GM12864 (cell line): ENCODE measurements around the gene HSPA2.
A peak's percentile ranks its signal among the peaks of the same experiment; 100 is the strongest.

Experiments
- DNase-seq: peaks from one replicate; pipeline ENCODE4 v3.0.0-alpha.2; 2011; ENCODE audit warnings: low read depth
- H3K4me3 ChIP-seq: 2 replicates; pipeline ENCODE4 v1.5.1; 2011; ENCODE audit warnings: mild to moderate bottlenecking, low read depth, low read length, control low read depth
- TF ChIP-seq, protein P1 (sequence below): IDR thresholded peaks from 2 replicates; pipeline ENCODE4 v1.5.1; 2011; ENCODE audit warnings: low read depth, mild to moderate bottlenecking, moderate library complexity, low read length, control low read depth, inconsistent platforms; ENCODE audit errors: missing control alignments

Gene HSPA2

DNA sequence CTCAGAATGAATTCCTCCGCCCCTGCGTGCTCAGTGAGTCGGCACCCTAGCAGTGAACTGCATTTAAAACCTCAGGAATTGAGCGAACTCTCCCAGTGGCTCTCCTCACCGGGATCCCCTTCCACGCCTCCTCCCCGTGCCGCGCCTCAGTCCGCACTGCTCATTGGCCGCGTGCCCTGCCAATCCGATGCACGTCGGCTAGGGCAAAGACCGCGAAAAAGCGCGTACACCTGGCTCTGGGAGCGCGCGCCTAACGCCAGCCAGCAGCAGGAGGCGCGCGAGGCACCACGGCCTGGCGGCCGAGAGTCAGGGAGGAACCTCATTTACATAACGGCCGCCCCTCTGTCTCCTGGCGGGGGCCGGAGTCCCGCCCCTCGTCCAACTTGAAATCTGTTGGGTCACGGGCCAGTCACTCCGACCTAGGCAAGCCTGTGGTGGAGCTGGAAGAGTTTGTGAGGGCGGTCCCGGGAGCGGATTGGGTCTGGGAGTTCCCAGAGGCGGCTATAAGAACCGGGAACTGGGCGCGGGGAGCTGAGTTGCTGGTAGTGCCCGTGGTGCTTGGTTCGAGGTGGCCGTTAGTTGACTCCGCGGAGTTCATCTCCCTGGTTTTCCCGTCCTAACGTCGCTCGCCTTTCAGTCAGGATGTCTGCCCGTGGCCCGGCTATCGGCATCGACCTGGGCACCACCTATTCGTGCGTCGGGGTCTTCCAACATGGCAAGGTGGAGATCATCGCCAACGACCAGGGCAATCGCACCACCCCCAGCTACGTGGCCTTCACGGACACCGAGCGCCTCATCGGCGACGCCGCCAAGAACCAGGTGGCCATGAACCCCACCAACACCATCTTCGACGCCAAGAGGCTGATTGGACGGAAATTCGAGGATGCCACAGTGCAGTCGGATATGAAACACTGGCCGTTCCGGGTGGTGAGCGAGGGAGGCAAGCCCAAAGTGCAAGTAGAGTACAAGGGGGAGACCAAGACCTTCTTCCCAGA, at the start of gene HSPA2:
Gene HSPA2 (plus strand): TSS at position 534 of the 995 bp plus-strand sequence. CDS start 109 bp downstream, at position 643.
- DNase-seq: peak; percentile 91
- H3K4me3 ChIP-seq: peak within 1 kb of the TSS; percentile 81
- TF ChIP-seq, protein P1, sequence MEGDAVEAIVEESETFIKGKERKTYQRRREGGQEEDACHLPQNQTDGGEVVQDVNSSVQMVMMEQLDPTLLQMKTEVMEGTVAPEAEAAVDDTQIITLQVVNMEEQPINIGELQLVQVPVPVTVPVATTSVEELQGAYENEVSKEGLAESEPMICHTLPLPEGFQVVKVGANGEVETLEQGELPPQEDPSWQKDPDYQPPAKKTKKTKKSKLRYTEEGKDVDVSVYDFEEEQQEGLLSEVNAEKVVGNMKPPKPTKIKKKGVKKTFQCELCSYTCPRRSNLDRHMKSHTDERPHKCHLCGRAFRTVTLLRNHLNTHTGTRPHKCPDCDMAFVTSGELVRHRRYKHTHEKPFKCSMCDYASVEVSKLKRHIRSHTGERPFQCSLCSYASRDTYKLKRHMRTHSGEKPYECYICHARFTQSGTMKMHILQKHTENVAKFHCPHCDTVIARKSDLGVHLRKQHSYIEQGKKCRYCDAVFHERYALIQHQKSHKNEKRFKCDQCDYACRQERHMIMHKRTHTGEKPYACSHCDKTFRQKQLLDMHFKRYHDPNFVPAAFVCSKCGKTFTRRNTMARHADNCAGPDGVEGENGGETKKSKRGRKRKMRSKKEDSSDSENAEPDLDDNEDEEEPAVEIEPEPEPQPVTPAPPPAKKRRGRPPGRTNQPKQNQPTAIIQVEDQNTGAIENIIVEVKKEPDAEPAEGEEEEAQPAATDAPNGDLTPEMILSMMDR: peak; percentile 60

DNA sequence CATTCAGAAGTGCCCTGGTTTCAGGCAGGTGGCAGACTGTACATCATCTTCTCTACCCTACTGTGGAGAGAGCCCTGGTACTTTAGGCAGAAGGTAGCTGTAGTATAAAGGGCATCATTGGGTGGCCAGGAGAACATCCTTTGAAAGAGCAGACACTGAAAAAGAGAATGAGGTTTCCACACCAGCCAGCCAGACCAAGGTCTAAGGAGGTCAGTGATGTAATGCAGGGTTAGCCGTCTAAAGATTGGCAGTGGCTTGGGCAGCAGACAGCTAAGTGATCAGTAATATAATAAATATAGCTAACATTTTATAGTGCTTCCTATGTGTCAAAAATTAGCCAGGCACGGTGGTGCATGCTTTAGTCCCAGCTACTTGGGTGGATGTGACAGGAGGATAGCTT, 48.9 kb upstream of the HSPA2 start:
- no peak overlapping the region for H3K4me3 ChIP-seq
- DNase-seq: no peak
- TF ChIP-seq, protein P1: no peak

DNA sequence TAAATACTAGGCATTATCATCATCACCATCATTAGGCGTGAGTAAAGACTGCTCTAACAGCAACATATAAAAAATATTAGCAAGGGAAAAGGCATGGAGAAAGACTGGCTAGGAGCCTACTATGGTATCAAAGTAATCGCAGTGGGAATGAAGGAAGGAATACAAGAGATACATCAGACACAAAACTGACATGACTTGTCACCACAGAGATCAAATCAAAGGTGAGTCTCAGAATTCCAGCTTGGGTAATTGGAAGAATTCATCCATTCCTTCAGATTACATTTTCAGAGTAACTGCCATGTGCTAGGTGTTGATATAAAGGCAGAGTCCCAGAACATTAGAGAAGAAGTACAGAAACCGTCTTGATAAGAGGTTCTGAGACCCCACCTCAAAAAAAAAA, 47.1 kb upstream of the HSPA2 start:
- TF ChIP-seq, protein P1: no peak
- no peak for DNase-seq
- H3K4me3 ChIP-seq: no peak overlapping the region

DNA sequence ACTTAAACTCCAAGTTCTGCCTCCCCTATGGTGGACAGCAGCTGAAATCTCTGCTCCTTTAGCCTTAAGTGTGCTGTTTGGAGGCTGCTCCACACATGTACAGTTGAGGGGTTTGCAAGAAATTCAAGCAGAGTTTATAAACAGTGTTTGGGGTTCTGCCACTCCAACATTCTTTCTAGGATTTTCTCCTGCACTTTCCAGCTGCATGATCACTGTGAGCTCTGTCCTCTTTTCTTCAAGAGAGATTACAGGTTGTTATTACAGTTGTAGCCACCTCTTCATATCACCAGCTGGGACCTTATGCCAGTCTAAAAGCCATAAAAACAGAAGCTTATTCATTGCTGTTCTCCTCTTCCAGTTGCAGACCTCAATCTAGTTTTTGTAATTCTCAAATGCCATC, 45.3 kb upstream of the HSPA2 start:
- no peak for DNase-seq
- TF ChIP-seq, protein P1: no peak
- H3K4me3 ChIP-seq: no peak overlapping the region

DNA sequence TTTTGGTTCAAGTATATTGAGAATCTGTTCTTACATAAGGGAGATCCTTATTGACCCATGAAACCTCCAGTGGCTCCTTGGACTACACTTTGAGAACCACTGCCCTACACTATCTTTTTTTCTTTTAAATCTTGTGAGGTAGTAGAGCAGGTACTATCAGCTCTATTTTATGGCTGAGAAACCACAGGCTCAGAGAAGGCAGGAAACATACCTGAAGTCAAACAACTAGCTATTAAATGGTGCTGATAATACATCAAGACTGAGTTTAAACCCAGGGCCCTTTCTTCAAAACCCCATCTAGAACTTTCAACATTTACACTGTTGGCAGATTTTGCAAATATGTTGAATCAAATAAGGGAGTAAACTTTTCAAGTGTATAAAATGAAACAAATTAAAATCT, 43.8 kb upstream of the HSPA2 start:
- no peak for DNase-seq
- TF ChIP-seq, protein P1: no peak
- H3K4me3 ChIP-seq: no peak overlapping the region

DNA sequence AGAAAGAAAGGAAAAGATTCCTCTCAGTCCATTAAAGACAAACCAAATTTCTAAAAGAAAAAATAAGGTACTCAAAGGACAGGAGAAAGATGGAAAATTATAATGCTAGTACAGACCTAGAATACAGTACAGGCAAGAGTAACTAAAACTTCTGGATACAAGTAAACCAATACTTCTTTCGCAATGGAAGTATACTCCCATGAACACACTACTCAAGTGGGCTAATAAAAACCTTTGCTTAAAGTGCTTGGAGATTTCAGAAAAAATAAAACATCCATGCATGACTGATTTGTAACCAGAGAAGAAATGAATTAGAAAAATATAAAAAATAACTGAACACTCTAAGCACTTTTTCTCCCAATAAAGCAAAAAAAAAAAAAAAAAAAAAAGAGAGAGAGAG, 40.5 kb upstream of the HSPA2 start:
- TF ChIP-seq, protein P1: no peak
- no peak for DNase-seq
- no peak overlapping the region; the same call in 1 of the 2 replicates for H3K4me3 ChIP-seq
